Body of pancreas (tissue), 4 donors: ENCODE data around the gene SCO2. TPM values are rescaled to one million over a fixed set of nuclear protein-coding genes. Genes with fewer than 3 reads are reported as not detected.

Source experiments
- ATAC-seq: fragments of 150-250 bp; one replicate; pipeline ENCODE4 v1.9.1; 2016
- DNase-seq, 4 donors: peaks; one replicate each; pipeline ENCODE4 v3.0.0-alpha.2; 2019
- H3K27ac ChIP-seq, 4 donors: fragments of 200-600 bp; sonication (generic); 1 replicate in 3 of 4; 2 replicates in 1 of 4; pipeline versions ENCODE4 v1.5.1 to v1.6.1; 2016 to 2019; ENCODE audit warnings: mild to moderate bottlenecking in 1 of 4, mixed read lengths in 1 of 4, moderate library complexity in 1 of 4
- H3K27me3 ChIP-seq, 2 donors: fragments of 200-600 bp; sonication (generic); one replicate each; pipeline ENCODE4 v1.6.0; 2016; ENCODE audit warnings: mild to moderate bottlenecking in 1 of 2
- H3K36me3 ChIP-seq, 2 donors: fragments of 200-600 bp; sonication (generic); replicated peaks in 1 of 2; 2 replicates each; pipeline ENCODE4 v1.5.1; 2016; ENCODE audit warnings: low read depth in 2 of 2; ENCODE audit not compliant: insufficient read depth in 1 of 2
- H3K4me1 ChIP-seq: fragments of 200-600 bp; sonication (generic); one replicate; pipeline ENCODE4 v1.6.0; 2016
- H3K4me3 ChIP-seq, 2 donors: fragments of 200-600 bp; sonication (generic); 1 replicate in 1 of 2; 2 replicates in 1 of 2; pipeline ENCODE4 v1.5.1; 2016 to 2019
- H3K9me3 ChIP-seq, 3 donors: fragments of 200-600 bp; sonication (generic); 1 replicate in 2 of 3; 2 replicates in 1 of 3; pipeline ENCODE4 v1.5.1; 2016
- POLR2A ChIP-seq, 3 donors: fragments of 450-650 bp; IDR thresholded peaks; one replicate each; pipeline ENCODE4 v1.6.1; 2016; ENCODE audit warnings: antibody characterized with exemption in 3 of 3, mild to moderate bottlenecking in 2 of 3
- WGBS, 2 donors: methylation state at CpG; one replicate each; pipeline ENCODE4 v1.1.5; 2017; 5-methylcytosine and 5-hydroxymethylcytosine counted together
- intact Hi-C: fragments of 100-400 bp; cut with DNase I; formaldehyde crosslinking; loops from one replicate; pipeline ENCODE4 v1.15.1; 2023
- total RNA-seq, 2 donors: library from RNA; depleted of rRNA; stranded (reverse); fragments of >200 nt; gene quantifications; one replicate each; pipeline ENCODE4 v1.1.0, GENCODE V29; 2016
- TF ChIP-seq, protein P1 (sequence below), 7 experiments: fragments of 450-650 bp in 4 of 7; fragments of 200-600 bp in 3 of 7; sonication (generic) in 3 of 7; IDR thresholded peaks; one replicate each; pipeline ENCODE4 v1.5.1; 2016 to 2019; ENCODE audit warnings: antibody characterized with exemption in 7 of 7

Gene SCO2
- total RNA-seq, 2 donors from 2014 or later: 1.6 TPM; not detected in 1

DNA sequence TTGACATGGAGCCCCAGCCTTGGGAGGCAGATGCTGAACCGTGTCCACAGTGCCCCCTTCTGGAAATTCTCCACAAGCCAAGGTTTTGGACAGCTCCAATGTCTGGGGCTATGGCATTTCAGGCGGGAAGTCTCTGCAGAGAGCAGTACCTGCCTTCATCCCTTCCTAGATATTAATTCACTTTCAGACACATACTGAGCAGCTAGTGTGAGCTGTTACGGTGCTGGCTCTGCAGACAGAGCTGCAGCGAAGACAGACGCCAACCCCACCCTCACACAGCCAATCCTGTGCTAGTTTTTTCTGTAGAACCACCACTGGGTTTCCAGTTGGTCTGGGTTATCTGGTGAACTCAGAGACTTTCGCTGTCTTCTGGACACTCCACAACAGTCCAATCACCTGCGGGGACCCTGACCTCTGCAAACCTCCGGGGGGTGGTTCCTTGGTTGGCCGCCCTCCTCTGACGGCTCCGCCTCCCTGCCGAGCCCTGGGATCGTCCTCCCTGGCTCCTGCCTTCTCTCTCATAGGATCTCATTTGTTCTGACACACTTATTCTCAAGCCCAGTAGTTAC is 27.0 kb downstream of the SCO2 start:
- DNase-seq (peak; percentile 85 to 87 (median 86)), ATAC-seq (peak; percentile 94)
- intact Hi-C loops: no loop called here
- no peak for TF ChIP-seq POLR2A (IDR thresholded peaks at IDR 0.05)
- TF ChIP-seq, protein P1, sequence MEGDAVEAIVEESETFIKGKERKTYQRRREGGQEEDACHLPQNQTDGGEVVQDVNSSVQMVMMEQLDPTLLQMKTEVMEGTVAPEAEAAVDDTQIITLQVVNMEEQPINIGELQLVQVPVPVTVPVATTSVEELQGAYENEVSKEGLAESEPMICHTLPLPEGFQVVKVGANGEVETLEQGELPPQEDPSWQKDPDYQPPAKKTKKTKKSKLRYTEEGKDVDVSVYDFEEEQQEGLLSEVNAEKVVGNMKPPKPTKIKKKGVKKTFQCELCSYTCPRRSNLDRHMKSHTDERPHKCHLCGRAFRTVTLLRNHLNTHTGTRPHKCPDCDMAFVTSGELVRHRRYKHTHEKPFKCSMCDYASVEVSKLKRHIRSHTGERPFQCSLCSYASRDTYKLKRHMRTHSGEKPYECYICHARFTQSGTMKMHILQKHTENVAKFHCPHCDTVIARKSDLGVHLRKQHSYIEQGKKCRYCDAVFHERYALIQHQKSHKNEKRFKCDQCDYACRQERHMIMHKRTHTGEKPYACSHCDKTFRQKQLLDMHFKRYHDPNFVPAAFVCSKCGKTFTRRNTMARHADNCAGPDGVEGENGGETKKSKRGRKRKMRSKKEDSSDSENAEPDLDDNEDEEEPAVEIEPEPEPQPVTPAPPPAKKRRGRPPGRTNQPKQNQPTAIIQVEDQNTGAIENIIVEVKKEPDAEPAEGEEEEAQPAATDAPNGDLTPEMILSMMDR (IDR thresholded peaks at IDR 0.05): peak; percentile 54 to 83 (median 78)
- Histone ChIP-seq H3K27ac (peak overlapping the region in 3 of 4 donors; percentile 16 to 52 (median 29)), H3K4me3 (no peak overlapping the region), H3K36me3 (peaks cover 0 to 2% of the 10 kb centered on the region in 2 donors), H3K4me1 (peaks cover 11% of the 10 kb centered on the region), H3K9me3 (no peaks in the 10 kb centered on the region), H3K27me3 (no peaks in the 10 kb centered on the region)
- WGBS, 2 donors: 7% methylated on average over 13 of the region's 13 CpGs

DNA sequence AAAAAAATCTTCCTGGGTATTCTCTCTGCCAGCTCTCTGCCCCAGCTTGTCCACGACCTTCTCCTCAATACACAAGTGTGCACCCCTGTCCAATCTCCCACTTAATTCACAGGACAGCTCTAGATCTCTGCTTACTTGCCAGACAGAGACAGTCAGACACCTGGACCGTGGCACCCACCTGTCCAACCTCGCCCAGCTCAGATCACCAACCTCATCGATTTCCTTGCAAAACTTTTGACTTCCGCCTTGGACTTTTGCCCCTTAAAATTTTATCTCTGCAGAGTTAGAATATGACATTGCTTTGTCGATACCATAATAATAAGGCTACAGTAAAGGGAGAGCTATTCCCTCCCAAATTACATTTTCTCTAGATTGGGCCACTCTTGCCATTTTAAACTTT is 28.3 kb downstream of the SCO2 start:
- Histone ChIP-seq H3K27ac (no peak overlapping the region), H3K36me3 (no peaks in the 10 kb centered on the region), H3K9me3 (no peaks in the 10 kb centered on the region), H3K4me3 (no peak overlapping the region), H3K4me1 (peaks cover 11% of the 10 kb centered on the region), H3K27me3 (no peaks in the 10 kb centered on the region)
- no peak for DNase-seq
- intact Hi-C loops: no loop called here
- no peak for TF ChIP-seq POLR2A (IDR thresholded peaks at IDR 0.05)
- TF ChIP-seq, protein P1 (IDR thresholded peaks at IDR 0.05): no peak
- ATAC-seq: no peak
- 49 to 64% methylated on average over 6 of the region's 6 CpGs for WGBS, 2 donors

DNA sequence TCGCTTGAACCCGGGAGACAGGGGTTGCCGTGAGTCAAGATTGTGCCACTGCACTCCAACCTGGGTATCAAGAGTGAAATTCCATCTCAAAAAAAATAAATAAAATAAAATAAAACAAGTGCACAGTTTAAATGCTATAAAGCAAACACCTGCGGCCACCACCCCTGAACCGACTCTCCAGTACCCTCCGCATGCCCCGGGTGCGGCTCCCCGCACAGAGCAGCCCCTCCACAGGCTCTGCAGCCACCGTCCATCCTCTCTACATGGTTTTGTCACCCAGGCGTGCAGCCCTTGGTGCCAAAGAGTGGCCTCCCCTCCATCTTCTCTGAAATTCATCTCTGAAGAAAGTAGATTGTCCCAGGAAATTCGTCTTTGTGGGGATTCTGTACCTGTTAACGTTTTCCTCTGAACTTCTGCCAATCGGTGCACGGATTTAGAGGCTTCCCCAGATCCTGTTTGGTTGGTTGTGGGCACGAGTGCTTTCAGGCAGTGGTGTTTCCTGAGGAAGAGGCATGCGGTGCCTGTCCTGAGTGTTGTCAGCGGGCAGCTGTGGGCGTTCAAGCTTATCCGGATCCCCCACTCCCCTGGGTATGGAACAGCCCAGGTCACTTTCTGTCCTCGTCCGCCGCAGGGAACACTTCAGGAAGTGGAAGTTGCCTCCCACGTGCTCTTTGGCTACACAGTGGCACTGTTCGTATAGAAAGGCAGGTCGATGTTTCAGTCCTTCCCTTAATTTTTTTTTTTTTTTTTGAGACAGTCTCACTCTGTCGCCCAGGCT is 34.7 kb downstream of the SCO2 start:
- no peaks in the 10 kb centered on the region for H3K36me3 ChIP-seq
- peaks cover 8% of the 10 kb centered on the region for H3K4me1 ChIP-seq
- no peak overlapping the region for H3K4me3 ChIP-seq
- no peak for ATAC-seq
- intact Hi-C loops: no loop called here
- no peak for TF ChIP-seq POLR2A (IDR thresholded peaks at IDR 0.05)
- TF ChIP-seq, protein P1 (IDR thresholded peaks at IDR 0.05): no peak
- no peaks in the 10 kb centered on the region for H3K27me3 ChIP-seq
- H3K9me3 ChIP-seq: no peaks in the 10 kb centered on the region
- 65 to 80% methylated on average over 27 of the region's 27 CpGs for WGBS, 2 donors
- no peak for DNase-seq
- H3K27ac ChIP-seq: no peak overlapping the region

DNA sequence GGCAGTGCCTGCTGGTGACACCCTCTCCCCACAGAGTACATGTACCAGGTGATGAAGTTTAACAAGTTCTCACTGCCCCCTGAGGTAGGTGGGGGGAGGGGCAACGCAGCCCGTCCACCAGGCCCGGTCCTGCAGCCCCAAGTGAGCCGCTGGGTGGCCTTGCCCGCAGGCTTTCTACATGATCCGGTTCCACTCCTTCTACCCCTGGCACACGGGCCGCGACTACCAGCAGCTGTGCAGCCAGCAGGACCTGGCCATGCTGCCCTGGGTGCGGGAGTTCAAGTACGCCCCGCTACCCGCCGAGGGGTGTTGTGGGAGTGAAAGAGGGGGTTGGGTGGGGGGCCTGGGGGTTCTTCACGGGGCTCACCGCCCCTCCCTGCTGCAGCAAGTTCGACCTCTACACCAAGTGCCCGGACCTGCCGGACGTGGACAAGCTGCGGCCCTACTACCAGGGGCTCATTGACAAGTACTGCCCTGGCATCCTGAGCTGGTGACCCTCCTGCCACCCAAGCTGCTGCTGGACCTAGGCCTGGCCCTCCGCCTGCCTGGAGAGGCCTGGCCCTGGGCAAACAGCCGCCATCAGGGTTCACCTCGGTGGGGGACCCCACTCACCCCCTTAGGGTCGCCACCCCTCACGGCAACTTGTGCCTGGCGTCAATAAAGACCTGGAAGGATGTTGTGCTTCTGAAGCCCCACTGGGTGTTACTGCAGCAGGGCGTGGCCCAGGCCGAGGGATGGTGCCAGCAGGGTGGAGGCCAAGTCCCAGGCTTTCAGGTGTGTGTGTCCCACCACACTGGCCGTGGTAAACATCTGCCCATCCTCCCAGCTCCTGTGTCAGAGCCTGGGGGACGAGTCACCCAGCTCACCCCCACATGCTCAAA is 35.8 kb downstream of the SCO2 start:
- Histone ChIP-seq H3K27me3 (no peaks in the 10 kb centered on the region), H3K9me3 (no peaks in the 10 kb centered on the region), H3K27ac (no peak overlapping the region), H3K4me3 (no peak overlapping the region), H3K36me3 (no peaks in the 10 kb centered on the region), H3K4me1 (peaks cover 19% of the 10 kb centered on the region)
- no peak for DNase-seq
- ATAC-seq: no peak
- TF ChIP-seq, protein P1 (IDR thresholded peaks at IDR 0.05): no peak
- no peak for TF ChIP-seq POLR2A (IDR thresholded peaks at IDR 0.05)
- 82 to 88% methylated on average over 23 to 30 of the region's 31 CpGs for WGBS, 2 donors
- intact Hi-C loops: no loop called here
